Hepatocyte (in vitro differentiated cells): Measurements from ENCODE around the gene FBXL12. TPM values are rescaled to one million over a fixed set of nuclear protein-coding genes. Genes with fewer than 3 reads are reported as not detected.
A peak's percentile ranks its signal among the peaks of the same experiment; 100 is the strongest.
"Not testable (repeated sequence)": the region's sequence is repeated elsewhere in the genome, so short reads cannot be mapped to it uniquely, and the experiment has no call there.

ENCODE experiments used
- DNase-seq: peaks from one replicate; pipeline ENCODE4 v3.0.0-alpha.2; 2016; ENCODE audit warnings: low spot score
- H2AFZ ChIP-seq: fragments of 200-600 bp; sonication (generic); 2 replicates; pipeline ENCODE4 v1.6.0; 2016; ENCODE audit warnings: antibody characterized with exemption, mild to moderate bottlenecking
- H3K27ac ChIP-seq: fragments of 200-600 bp; sonication (generic); 2 replicates; pipeline ENCODE4 v1.5.1; 2016; ENCODE audit warnings: mild to moderate bottlenecking
- H3K27me3 ChIP-seq: fragments of 200-600 bp; sonication (generic); 2 replicates; pipeline ENCODE4 v1.6.1; 2016
- H3K36me3 ChIP-seq: fragments of 200-600 bp; sonication (generic); replicated peaks from 2 replicates; pipeline ENCODE4 v1.5.1; 2016; ENCODE audit warnings: low read depth; ENCODE audit not compliant: insufficient read depth
- H3K4me1 ChIP-seq: fragments of 200-600 bp; sonication (generic); 2 replicates; pipeline ENCODE4 v1.5.1; 2016; ENCODE audit warnings: mild to moderate bottlenecking, moderate library complexity; ENCODE audit not compliant: insufficient read depth
- H3K4me2 ChIP-seq: fragments of 200-600 bp; sonication (generic); 2 replicates; pipeline ENCODE4 v1.6.0; 2016
- H3K4me3 ChIP-seq: fragments of 200-600 bp; sonication (generic); 2 replicates; pipeline ENCODE4 v1.5.1; 2016; ENCODE audit warnings: mild to moderate bottlenecking
- H3K79me2 ChIP-seq: fragments of 200-600 bp; sonication (generic); 2 replicates; pipeline ENCODE4 v1.6.0; 2017; ENCODE audit warnings: mild to moderate bottlenecking
- H3K9me2 ChIP-seq: fragments of 200-600 bp; sonication (generic); replicated peaks from 2 replicates; pipeline ENCODE4 v1.6.0; 2017; ENCODE audit warnings: mild to moderate bottlenecking; ENCODE audit not compliant: insufficient read depth
- H3K9me3 ChIP-seq: fragments of 200-600 bp; sonication (generic); 2 replicates; pipeline ENCODE4 v1.5.1; 2016; ENCODE audit warnings: low read depth, mild to moderate bottlenecking
- H4K20me1 ChIP-seq: fragments of 200-600 bp; sonication (generic); 2 replicates; pipeline ENCODE4 v1.6.0; 2016; ENCODE audit warnings: mild to moderate bottlenecking; ENCODE audit not compliant: insufficient read depth, poor library complexity, severe bottlenecking
- EZH2 ChIP-seq: fragments of 200-600 bp; sonication (generic); IDR thresholded peaks from 2 replicates; pipeline ENCODE4 v1.6.1; 2016; ENCODE audit warnings: antibody characterized with exemption, mild to moderate bottlenecking, borderline replicate concordance
- EZH2phosphoT487 ChIP-seq: fragments of 200-600 bp; sonication (generic); IDR thresholded peaks from one replicate; pipeline ENCODE4 v1.6.1; 2018; ENCODE audit warnings: antibody characterized with exemption, mild to moderate bottlenecking, low read depth, moderate library complexity; ENCODE audit not compliant: unreplicated experiment, severe bottlenecking
- WGBS: methylation state at CpG from one replicate; pipeline ENCODE4 v1.1.6; 2016; ENCODE audit warnings: low lambda C conversion rate; ENCODE audit errors: missing lambda C conversion rate; 5-methylcytosine and 5-hydroxymethylcytosine counted together
- polyA plus RNA-seq: library from polyadenylated mRNA; unstranded; fragments of >200 nt; fragmentation: Nextera tagmentation; extraction: Ambion mirVana; gene quantifications from 2 replicates; pipeline ENCODE4 v1.2.1, GENCODE V29; 2016
- total RNA-seq: library from RNA; depleted of rRNA; stranded (reverse); fragments of >200 nt; gene quantifications from 2 replicates; pipeline ENCODE4 v1.2.3, GENCODE V29; 2014
- TF ChIP-seq, protein P1 (sequence below): fragments of 200-600 bp; sonication (generic); IDR thresholded peaks from 2 replicates; pipeline ENCODE4 v1.5.1; 2016; ENCODE audit warnings: antibody characterized with exemption, mild to moderate bottlenecking; ENCODE audit not compliant: poor library complexity

Gene FBXL12
- total and polyA plus RNA-seq, 2 experiments from 2014 or later, result 33.1 to 42.3 TPM

DNA sequence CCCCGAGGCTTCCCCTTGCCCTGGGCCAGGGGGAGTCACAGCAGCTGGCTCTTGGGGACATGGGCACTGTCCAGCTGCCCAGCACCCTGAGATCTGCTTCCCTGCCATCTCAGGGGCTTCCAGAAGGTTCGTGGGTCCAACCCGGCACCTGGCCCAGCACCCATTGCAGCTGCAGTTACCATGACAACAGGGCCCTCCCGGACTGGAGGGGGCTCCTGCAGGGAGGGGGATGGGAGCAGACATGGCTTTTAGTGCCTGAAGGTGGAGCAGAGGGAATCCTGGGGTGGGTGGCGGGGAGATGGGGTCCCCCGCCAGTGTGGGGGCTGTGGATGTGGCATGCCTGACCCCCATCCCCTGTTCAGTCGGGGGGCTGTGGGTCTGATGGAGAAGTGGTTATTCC lies 30.9 kb upstream of the FBXL12 start:
- Histone ChIP-seq H2AFZ (no peak overlapping the region), H3K9me2 (no peaks in the 10 kb centered on the region), H3K4me3 (no peak overlapping the region), H3K79me2 (no peaks in the 10 kb centered on the region), H3K27me3 (no peaks in the 10 kb centered on the region), H3K4me2 (no peak overlapping the region), H3K27ac (no peak overlapping the region), H3K9me3 (no peaks in the 10 kb centered on the region), H4K20me1 (no peaks in the 10 kb centered on the region), H3K36me3 (no peaks in the 10 kb centered on the region), H3K4me1 (no peaks in the 10 kb centered on the region)
- DNase-seq, result no peak
- TF ChIP-seq EZH2phosphoT487 (no peak), EZH2 (no peak)
- TF ChIP-seq, protein P1, sequence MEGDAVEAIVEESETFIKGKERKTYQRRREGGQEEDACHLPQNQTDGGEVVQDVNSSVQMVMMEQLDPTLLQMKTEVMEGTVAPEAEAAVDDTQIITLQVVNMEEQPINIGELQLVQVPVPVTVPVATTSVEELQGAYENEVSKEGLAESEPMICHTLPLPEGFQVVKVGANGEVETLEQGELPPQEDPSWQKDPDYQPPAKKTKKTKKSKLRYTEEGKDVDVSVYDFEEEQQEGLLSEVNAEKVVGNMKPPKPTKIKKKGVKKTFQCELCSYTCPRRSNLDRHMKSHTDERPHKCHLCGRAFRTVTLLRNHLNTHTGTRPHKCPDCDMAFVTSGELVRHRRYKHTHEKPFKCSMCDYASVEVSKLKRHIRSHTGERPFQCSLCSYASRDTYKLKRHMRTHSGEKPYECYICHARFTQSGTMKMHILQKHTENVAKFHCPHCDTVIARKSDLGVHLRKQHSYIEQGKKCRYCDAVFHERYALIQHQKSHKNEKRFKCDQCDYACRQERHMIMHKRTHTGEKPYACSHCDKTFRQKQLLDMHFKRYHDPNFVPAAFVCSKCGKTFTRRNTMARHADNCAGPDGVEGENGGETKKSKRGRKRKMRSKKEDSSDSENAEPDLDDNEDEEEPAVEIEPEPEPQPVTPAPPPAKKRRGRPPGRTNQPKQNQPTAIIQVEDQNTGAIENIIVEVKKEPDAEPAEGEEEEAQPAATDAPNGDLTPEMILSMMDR, result no peak
- 76% methylated on average over 4 of the region's 7 CpGs for whole genome bisulfite sequencing

DNA sequence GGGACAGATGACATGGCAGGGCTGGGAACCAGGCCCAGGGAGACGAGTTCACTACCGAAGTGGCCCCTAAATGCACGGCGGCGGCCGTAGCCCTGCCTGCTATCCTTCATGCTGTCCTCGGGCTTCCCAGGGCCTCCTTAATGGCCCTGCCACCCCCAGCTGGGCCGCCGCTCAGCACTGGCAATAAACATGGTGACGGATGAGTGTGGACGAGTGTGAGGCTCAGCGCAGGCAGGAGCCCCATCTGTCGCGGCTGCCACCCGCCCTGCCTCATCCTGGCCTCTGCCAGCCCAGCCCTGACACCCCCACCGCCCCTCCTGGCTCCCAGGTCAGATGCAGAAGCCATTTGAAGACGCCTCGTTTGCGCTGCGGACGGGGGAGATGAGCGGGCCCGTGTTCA lies 29.9 kb upstream of the FBXL12 start:
- Histone ChIP-seq H3K79me2 (no peaks in the 10 kb centered on the region), H3K9me2 (no peaks in the 10 kb centered on the region), H3K27me3 (no peaks in the 10 kb centered on the region), H3K4me3 (no peak overlapping the region), H3K4me2 (no peak overlapping the region), H3K4me1 (no peaks in the 10 kb centered on the region), H3K36me3 (no peaks in the 10 kb centered on the region), H4K20me1 (no peaks in the 10 kb centered on the region), H2AFZ (no peak overlapping the region), H3K27ac (no peak overlapping the region), H3K9me3 (no peaks in the 10 kb centered on the region)
- no peak for DNase-seq
- 94% methylated on average over 23 of the region's 23 CpGs for WGBS
- TF ChIP-seq EZH2 (no peak), EZH2phosphoT487 (no peak)
- TF ChIP-seq, protein P1, result no peak

DNA sequence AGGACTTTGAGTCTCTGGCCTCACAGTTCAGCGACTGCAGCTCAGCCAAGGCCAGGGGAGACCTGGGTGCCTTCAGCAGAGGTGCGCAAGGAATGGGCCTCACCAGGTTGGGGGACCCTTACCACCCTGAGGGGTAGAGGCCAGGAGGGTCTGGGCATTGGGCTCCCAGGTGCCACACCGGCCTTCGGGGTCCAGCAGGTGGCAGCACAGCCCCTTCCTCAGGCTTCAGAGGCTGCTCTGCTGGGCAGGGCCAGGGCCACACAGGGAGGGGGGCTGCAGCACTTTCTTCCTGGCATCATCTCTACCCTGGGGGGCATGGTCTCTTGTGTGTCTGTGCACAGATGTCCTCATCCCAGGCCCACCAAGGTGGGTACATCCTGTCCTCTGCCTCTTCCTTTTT lies 29.2 kb upstream of the FBXL12 start:
- DNase-seq, result no peak
- Histone ChIP-seq H3K4me2 (no peak overlapping the region), H3K9me2 (no peaks in the 10 kb centered on the region), H3K79me2 (no peaks in the 10 kb centered on the region), H3K4me1 (no peaks in the 10 kb centered on the region), H3K4me3 (no peak overlapping the region), H4K20me1 (no peaks in the 10 kb centered on the region), H2AFZ (no peak overlapping the region), H3K27ac (no peak overlapping the region), H3K27me3 (no peaks in the 10 kb centered on the region), H3K36me3 (no peaks in the 10 kb centered on the region), H3K9me3 (no peaks in the 10 kb centered on the region)
- 74% methylated on average over 4 of the region's 4 CpGs for WGBS
- no peak for TF ChIP-seq EZH2
- TF ChIP-seq, protein P1, result peak; percentile 40

DNA sequence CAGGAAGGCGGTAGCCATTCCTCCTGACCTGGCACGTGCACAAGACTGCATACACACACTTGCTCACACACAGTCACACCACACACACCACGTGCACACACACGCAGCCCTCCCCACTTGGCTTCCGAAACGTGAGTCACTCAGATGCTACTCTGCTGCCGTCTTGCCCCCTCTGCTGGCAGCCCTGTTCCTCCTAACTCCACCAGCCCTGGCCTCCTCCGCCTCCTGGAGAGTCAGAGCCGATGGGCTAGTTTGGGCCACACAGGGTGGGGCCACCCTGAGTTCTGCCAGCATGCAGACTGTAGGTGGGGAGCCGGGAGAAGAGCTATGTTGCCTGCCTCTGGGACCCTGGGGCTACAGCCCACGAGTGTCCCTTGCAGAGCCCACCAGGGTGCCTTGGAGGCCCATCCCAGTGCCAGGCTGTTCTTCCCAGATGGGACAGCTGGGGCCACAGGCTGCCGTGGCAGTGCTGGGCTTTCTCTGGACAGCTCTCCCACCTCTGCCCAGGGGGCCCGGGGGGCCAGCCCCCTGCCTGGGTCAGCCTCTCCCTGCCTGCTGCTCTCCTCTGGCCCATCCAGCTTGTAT lies 28.3 kb upstream of the FBXL12 start:
- Histone ChIP-seq H4K20me1 (no peaks in the 10 kb centered on the region), H3K9me2 (no peaks in the 10 kb centered on the region), H3K4me2 (no peak overlapping the region), H3K36me3 (no peaks in the 10 kb centered on the region), H2AFZ (no peak overlapping the region), H3K4me3 (no peak overlapping the region), H3K4me1 (no peaks in the 10 kb centered on the region), H3K27me3 (no peaks in the 10 kb centered on the region), H3K9me3 (no peaks in the 10 kb centered on the region), H3K27ac (no peak overlapping the region), H3K79me2 (no peaks in the 10 kb centered on the region)
- WGBS, result 60% methylated on average over 13 of the region's 13 CpGs
- peak; percentile 73 for DNase-seq
- TF ChIP-seq, protein P1, result peak; percentile 41
- TF ChIP-seq EZH2phosphoT487 (no peak), EZH2 (no peak)

DNA sequence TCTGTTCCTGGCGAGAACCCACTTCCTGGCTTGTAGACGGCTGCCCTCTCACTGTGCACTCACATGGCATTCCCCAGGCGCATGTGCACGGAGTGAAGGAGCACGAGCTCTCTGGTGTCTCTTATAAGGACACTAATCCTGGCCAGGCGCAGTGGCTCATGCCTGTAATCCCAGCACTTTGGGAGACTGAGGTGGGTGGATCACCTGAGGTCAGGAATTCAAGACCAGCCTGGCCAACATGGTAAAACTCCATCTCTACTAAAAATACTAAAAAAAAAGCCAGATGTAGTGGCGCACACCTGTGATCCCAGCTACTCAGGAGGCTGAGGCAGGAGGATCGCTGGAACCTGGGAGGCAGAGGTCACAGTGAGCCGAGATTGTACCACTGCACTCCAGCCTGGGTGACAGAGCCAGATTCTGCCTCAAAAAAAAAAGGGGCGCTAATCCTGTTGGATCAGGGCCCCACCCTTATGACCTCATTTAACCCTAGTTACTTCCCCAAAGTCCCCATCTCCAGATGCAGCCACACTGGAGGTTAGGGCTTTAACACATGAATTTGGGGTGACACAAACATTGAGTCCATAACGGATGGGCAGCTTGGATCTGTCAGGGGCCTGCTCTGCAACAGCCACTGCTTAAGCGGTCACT lies 24.9 kb upstream of the FBXL12 start:
- H3K79me2 ChIP-seq, H3K36me3 ChIP-seq, H3K4me1 ChIP-seq, H3K4me3 ChIP-seq, DNase-seq, H3K4me2 ChIP-seq, H2AFZ ChIP-seq, H4K20me1 ChIP-seq, H3K9me2 ChIP-seq, H3K9me3 ChIP-seq, H3K27me3 ChIP-seq, H3K27ac ChIP-seq: not testable (repeated sequence)
- 98% methylated on average over 12 of the region's 12 CpGs for WGBS
